COR-L47 (cell line): ENCODE results near the gene NFIA.
"Not testable (repeated sequence)": the region's sequence is repeated elsewhere in the genome, so short reads cannot be mapped to it uniquely, and the experiment has no call there.

Experiments
- DNase-seq: peaks from one replicate; lab custom pipeline; 2025; lab: John Stamatoyannopoulos, UW

NFIA gene

DNA sequence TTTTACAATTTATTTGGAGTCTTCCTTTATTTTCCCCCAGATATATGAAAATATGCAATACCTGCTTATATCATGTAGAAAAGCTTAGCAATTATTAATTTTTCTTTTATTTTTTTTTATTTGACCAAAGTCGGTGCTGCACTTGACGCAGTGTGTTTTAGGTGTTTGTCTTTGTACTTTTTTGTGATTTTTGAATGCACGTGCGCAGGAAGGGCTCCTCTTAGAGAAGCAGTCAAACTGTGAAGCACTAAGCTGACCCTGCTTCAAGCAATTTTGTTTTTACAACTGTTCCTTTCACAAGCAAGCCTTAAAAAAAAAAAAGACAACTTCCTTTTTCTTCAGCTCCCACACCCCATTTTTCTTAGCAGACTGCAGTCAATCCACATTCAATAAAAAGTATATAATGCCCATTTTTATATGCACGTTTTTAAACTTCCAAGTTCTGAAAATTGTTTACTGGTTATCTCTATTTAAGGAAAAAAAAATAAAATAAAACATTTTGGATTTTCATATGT lies 375.2 kb downstream of the NFIA start:
- no peak for DNase-seq

DNA sequence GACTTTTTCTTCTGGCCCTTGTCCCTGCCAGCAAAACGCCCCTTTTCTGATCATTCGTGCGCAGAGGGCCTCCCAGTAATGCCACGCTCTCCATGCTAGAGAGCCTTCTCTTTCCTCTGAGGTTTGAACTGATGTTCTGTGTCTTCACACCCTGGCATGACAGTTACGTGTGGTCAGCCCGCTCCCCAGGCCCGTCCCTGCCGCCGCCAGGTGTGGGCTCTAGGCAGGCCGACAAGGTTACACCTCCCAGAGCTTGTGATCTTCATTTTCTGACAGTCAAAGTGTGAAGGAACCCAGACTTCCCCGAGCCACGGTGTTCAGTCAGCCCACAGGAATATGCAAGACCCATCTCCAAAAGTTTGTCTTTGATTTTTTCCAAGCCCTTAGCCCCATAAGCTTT lies 377.0 kb downstream of the NFIA start:
- DNase-seq: no peak

DNA sequence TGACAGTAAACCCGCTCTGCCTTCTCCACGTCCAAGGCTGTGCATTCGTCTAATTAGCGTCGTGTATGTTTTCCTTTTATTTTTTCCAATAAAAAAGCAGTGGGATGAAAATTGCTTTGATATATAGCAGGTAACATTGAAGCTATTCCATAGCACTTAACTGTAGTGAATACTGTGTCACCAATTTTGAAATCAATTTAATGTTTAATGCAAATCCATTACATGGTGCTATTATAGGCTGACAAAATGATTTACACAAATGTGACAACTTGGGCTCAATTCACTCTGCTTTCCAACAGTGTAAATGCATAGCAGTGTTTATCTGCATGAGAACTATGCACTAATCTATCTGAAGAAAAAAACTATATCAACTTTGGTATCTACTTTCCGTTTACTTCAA lies 377.8 kb downstream of the NFIA start:
- DNase-seq: no peak

DNA sequence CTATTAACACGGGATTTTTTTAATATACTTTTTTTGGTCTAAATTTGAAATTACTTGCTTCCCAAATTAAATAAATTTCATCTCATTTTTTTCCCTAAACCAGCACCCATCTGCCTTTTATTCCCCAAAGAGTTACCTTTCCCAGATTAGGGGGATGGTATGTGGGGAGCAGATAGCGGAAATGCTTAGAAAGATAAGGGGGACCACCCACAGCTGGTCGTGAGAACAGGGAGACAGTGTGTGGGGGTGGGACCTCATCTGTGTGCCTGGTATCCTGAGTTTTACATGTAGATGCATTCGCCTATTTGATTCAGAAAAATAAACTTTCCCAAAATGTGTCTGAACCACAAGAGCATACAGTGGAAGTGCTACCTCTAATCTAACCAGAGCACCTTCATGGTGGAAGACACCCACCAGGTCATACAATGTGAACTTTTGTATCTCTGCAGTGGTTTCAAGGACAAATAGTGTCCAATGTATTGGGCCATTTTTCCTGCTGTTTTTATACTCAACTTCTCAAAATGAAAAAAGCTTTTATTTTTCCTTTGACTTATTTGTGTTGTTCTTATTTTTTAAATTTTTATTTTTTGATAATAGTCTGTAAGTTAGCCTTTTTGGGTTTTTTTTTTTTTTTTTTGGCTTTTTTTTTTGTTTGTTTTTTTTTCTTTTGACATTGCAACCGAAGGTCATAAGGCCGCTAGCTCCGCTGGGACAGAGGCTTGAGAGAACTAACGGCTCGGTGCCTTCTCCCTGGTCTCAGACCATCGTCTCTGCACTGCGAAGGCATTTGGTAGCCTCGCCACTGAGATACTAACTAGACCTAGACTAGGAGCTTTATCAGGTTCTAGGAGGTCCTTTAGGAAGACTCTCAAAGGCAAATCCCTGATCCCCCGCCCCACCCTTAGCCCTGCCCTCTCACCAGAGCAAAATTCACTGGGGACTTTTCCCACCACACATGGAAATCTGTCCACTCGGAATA lies 379.3 kb downstream of the NFIA start:
- no peak for DNase-seq

GRCh38 chr1:61462628-61463027 lies 380.3 kb downstream of the NFIA start:
- DNase-seq: no peak

DNA sequence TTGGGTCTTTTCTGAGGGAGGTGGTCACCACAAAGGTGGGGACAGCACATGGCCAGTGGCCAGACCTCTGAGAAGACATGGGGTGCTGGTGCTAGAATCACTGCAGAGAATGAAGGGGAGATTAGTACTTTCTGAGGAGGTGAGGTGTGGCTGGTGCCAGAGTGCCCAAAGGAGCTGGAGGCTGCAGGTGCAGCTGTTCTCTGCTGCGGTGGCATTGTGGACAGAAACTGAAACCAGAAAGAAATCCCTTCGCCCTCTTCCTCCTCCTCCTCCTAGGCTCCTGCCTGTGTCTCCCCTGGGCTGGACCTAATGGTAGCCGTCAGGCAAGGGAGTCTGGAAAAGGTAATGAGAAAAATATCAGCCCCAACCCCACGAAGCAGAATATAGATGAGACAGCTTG lies 380.9 kb downstream of the NFIA start:
- no peak for DNase-seq

- not testable (repeated sequence) for DNase-seq
Measured at GRCh38 chr1:61467836-61468235, 385.5 kb downstream of the NFIA start.

DNA sequence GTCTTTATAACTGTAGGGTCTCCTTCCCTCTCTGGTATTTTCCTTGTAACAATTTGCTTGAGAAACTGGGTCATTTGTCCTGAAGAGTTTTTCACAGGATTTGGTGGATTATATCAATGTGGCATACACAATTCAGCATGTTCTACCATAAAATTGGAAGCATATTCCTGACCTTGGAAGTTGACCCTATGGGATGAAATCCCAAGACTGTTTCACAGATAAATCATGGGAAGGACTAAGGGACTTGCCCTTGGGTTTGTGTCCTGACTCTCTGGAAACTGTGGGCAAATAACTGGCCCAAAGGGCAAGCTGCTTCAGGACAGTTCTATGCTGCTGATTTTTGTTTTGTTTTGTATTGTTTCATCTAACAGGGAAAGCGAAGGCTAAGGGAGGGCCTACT lies 387.0 kb downstream of the NFIA start:
- DNase-seq: no peak

DNA sequence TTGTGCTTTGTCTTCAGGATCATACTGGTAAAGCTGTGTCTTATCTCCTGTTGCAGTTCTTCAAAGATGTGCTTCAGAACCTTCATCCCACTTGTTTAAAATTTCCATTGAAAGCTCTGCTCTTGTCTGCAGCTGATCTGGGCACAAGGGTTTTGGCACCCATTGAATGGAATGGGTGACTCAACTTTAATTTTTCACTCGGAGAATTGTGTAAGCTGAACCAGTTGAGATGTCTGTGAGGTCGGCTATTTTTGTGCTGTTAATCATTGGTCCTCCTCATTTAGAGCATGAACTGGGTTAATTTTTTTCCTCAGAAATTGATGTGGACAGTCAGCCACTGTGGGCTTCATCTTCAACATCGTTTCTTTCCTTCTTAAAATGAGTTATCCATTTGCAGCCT lies 390.5 kb downstream of the NFIA start:
- no peak for DNase-seq

DNA sequence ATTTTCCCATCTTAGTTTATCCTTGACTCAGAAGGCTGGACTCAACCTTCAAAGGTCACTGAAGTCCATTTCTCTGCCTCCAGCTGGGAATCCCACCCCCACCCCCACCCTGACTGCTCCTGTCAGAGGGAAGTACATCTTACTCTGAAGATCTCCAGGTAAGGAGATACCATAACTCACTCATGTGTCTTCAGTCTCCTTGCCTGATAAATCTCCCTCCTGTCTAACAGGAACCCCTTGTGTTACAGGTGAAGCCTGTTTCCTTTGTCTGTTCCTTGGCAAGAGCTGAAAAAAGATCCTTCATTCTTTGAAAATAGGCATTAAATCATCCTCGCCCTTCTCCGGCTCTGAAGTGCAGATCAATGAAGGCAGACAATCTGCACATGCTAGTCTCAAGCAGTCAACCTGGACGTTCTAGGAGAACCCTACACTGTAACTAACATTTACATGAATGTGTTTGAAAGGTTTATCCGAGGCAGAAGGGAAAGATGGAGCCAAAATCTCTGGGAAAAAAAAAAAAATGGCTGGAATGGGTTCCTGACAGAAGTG lies 392.0 kb downstream of the NFIA start:
- no peak for DNase-seq

DNA sequence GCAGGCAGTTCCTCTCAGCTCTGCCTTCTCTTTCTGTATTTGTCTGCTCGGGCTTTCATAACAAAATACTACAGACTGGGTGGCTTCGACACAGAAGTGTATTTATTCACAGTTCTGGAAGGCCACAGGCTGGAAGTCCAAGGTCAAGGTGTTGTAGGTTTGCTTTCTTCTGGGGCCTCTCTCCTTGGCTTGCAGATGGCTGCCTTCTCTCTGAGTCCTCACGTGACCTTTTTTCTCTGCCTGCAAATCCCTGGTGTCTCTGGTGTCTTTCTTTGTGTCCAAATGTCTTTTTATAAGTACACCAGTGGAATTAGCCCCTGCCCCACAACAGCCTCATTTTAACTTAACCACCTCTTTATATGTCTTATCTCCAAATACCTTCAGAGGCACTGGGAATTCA lies 392.6 kb downstream of the NFIA start:
- DNase-seq: no peak

- no peak for DNase-seq
Measured at GRCh38 chr1:61477301-61477700, 394.9 kb downstream of the NFIA start.

DNA sequence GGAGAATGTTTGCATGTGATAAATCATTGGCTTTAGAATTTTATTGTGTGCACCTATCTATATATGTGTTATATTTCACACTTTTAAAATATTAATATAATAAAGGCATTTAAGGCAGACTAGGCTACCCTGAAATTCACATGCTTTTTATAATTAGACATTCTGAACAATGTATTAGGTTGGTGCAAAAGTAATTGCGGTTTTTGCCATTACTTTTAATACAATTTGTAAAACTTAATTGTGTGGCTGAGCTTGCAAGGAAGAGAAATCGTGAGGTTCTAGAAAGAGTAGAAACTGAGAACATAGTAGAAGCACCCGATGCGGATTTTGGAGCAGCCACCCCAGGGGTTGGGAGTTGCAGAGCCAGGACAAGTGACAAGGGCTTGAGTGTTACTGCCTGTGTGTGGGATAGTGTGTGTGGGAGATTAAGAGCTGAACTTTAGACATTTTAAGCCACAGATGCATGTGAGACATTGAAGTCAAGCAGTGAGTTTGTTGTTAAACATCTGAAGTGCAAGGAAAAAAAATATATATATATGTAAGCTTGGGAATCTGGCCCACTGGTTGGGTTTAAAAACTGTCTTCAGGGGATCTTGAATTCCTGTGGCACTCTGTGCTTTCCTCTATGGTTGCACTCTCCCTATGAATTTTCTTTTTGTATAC lies 398.0 kb downstream of the NFIA start:
- no peak for DNase-seq

- DNase-seq: no peak
Measured at GRCh38 chr1:61481315-61481715, 399.0 kb downstream of the NFIA start.

DNA sequence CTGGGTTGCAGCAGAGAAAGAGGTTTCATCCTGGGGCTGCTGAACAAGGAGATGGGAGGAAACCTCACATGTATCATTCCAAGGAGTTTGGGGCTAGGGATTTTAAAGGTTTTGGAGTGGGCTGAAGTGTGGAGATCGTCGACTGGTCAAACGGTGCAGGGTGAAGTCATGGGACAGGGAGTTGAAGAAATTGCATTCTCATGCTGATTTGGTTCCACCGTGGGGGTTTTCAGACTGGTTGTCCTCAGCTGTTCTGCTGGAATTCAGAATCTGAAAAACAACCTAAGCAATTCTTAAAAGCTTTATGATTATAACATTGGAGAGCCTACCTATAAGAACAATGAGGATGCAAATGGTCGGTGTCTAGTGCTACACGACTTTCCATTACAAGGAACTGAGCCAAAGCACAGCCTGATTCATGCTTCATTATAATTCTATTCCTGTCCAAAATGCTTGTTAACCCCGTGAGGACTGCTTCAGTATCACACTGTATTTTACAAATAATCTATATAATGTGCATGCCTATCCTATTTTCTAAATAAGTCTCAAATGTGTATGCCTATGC lies 399.9 kb downstream of the NFIA start:
- DNase-seq: no peak

DNA sequence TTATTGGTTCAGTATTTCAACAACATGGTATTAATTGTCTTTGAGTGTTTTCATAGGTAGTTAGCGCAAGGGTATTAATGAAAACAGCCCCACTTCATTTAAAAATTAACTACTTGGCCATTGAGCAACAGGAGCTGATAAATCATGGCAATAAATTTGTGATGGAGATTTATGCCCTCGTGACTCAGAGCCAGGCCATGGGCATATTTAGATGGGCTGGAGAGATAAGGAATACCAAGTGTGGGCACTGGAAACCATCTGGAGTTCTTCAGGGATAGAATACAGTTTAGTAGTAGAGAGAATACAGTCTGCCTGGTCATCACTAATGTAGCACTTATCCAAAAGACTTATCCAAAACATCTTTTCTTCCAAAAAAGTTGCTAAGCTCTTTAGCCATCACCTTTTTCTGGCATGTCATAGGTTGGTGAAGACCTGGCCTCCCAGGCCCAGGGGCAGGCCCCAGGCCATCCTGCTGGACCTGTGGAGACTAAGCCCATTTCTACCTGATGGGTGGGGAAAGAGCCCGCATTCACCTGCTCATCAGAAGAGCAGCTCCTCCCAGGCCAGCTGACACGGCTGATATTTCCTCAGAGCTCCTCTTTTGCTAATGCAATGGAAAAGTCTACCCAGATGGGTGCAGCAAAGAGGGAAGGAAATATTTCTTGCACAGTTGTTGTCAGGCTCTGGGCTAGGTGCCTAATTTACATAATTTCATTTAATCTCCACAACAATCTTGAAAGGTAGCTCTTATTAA lies 404.6 kb downstream of the NFIA start:
- DNase-seq: no peak

- DNase-seq: no peak
Measured at GRCh38 chr1:61487801-61488200, 405.4 kb downstream of the NFIA start.

DNA sequence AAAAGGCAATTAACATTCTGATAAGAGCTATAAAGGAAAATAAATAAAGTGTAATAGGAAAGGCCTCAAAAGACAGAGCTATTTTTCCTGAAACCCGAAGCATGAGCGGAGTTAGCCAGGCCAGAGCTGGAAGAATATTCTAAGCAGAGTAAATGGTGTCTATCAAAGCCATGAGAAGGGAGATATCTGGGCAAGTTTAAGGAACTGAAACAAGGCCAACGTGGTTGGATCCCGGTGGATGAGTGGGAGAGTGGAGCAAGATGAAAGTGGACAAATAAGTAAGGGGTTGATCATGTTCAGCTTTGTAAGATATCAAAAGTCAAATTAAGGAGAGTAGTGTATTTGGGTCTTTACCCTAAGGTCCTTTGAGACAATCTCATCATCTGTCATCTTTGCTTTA lies 408.6 kb downstream of the NFIA start:
- no peak for DNase-seq

DNA sequence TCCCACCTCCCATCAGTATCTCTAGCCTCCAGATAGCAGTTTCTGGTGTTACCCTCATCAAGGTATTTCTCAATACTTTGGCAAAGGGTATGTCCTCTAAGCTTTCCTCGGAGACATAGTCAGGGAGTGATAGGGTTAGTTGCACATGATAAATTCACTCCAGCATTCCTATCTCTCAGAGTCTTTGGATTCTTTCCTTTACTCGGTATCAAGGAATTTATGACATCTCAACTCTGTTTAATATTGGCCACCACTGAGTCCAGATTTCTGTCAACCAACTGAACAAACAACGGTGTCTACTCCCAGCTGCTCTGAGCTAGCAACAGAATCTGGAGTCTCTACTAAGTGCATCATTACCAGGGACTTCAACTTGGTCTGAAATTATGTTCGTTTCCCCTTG lies 409.1 kb downstream of the NFIA start:
- no peak for DNase-seq

DNA sequence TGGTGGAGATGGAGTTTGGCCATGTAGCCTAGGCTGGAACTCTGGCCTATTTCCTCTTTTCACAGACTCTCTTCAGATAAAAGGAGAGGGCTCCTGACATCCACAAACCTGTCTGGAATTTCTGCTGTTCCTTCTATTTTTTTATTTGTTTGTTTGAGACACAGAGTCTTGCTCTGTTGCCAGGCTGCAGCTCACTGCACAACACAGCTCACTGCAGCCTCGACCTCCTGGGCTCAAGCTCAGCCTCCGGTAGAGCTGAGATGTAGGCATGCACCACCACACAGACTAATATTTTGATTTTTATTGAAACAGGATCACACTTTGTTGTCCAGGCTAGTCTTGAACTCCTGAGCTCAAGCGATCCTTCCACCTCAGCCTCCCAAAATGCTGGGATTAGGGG lies 411.6 kb downstream of the NFIA start:
- DNase-seq: no peak

GRCh38 chr1:61496501-61496900 lies 414.1 kb downstream of the NFIA start:
- DNase-seq: no peak

DNA sequence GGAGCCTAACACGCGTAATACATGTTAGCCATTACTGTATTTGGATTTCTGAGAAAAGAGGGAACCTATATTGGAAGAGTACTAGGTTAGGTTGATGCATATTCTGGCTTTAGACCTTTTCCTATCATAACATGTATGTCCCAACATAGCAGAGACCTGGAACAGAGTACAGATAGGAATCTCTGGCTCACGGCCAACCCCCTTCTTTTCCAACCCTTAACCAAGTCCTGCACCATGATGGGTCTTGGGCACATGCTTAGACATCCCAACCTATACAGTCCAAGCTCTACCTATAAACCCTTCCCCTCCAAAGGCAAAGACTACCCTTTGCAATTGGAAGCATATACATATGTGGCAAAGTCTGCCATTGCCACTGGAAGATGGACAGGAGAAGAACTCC lies 414.7 kb downstream of the NFIA start:
- DNase-seq: no peak
